ENCODE results near the gene SSR3.

The SSR3 gene

DNA sequence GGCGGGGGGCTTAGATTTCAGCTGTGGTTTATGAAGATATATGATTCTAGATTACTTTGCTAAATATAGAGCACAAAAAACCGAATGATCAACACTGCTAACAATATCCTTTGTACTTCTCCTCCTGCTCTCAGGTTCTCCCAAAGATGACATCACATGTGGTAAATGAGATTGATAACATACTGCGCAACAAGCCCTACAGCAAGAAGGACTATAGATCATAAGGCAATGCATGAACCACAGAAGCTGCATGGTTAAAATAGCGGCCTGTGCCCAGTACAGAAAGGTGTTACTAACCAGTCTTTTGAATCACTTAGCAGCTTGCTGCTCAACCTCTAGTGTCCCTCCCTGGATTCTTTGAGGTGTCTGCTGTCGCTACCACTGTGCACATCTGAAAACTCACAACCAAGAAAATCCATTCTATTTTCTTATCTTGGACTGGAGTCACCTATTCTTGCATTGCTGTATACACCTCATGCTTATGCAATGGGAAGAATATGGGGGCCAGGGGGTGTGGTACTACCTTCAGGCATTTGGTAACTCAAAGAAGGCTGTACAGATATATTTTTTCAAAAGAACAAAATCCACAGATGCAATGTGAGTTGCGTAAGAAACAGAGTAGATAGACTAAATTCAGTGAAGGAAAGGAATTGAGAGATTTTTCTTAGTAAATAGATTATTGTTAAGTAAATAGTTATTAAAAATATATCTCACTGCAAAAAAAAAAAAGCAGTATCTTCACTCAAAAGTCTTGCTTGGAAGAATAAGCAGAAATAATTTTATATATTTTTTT is 18.2 kb downstream of the SSR3 start:
- no peak for DNase-seq (ENCODE audit: low spot score)

DNA sequence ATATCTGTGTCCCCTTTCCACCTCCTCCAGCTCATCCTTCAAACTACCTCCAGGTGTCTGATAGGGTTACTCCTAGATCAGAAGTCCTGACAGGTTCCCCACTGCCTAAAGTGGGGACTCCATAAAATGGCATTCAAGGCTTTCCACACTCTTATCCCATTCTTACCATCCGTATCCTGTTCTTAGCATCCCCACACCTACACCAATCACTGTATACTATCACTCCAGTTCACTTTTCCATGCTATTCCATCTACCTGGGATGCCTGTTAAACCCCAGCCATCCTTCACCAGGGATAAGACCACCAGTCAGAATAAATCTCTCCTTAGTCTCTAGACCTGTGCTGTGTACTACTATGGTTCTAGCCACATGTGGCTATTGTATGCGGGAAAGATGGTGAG is 19.1 kb downstream of the SSR3 start:
- DNase-seq (ENCODE audit: low spot score), result no peak

DNA sequence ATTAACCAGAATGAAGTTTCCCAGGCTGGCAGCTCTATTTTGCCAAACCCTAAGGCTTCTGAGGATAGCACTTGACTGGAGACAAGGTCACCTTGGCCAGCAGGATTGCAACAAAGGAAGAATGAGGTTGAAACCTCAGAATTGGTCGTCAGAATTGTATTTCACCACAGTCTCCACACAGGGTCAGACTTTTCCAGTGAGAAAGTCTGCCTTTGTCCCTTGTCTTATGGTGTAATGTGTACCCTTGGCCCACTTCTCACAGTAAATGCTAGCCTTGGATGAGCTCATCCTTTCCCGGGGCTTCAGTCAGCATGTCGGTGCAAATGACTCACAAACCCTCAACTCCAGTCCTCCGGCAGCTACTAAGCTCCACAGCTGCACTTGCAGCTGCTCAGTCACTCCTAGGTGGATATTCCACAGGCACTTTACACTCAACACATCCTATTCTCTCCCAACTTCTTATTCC is 19.7 kb downstream of the SSR3 start:
- peak; percentile 85 for DNase-seq (ENCODE audit: low spot score)

DNA sequence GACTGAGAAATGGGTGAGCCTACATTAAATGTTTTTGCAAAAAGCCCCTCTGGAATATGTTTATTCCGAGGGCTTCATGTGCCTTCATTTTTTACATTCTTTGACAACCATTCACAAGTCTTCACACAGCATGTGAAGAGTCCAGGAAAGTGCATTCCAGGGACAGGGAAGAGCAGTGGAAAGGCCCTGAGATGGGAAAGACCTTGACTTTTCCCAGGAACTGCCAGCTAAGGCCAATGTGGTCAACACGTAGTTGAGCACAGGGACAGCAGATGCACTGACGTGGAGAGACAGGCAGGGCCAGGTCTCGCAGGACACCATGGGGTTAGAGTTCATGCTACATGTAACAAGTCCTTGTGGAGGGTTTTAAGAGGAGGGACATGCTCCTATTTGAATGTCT is 21.7 kb downstream of the SSR3 start:
- no peak for DNase-seq (ENCODE audit: low spot score)

DNA sequence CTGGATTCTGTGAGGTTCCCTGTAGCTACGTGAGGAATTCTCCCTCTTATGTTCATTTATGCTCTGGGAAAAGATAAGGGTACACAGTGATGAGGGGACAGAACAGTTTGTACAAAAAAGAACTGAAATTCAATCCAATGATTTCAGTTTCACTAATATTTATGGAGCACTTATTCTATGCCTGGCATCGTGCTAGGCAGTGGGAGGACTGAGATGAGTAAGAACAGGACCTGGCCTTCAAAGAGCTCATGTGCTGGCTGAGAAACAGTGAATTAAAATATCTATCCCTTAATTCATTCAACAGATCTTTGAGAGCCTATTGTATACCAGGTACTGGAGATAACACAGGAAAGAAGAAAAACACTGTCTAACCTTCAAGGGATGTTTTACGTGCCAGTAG is 22.2 kb downstream of the SSR3 start:
- DNase-seq (ENCODE audit: low spot score), result no peak

DNA sequence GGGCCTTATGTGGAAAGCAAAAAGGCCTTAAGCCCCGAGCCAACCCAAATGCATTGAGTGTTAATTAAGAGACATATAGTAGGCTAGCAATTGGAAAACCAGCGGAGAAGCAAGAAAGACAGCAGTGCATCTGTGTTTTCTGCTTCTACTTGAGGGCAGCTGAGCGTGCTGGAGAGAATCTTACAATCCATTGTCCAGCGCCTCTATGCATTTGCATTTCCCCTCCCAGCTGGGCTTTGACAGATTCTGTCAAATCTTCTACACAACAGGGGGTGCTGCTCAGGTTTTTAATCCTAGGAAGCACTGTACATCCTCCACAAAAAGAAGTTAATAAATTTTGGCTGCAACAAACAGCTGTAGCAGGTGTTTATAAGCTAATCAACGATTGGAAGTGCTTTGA is 23.9 kb downstream of the SSR3 start:
- DNase-seq (ENCODE audit: low spot score), result no peak

DNA sequence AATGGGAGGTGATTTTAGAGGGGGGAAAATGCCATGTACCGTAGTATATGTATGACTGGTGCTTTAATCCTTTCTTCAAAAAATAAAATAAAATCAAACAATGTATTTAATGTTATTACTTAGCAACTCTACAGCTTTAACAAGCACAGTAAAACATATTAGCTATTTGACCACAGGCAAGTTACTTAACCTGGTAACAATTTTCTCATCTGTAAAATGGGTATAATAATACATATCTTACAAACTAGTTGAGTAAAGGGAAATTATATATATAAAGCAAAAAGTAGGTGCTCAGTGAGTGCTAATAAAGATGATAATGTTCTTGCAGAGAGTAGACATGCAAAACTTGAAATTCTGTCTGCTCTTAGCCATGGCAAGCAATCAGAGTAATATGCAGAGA is 27.9 kb downstream of the SSR3 start:
- no peak for DNase-seq (ENCODE audit: low spot score)

DNA sequence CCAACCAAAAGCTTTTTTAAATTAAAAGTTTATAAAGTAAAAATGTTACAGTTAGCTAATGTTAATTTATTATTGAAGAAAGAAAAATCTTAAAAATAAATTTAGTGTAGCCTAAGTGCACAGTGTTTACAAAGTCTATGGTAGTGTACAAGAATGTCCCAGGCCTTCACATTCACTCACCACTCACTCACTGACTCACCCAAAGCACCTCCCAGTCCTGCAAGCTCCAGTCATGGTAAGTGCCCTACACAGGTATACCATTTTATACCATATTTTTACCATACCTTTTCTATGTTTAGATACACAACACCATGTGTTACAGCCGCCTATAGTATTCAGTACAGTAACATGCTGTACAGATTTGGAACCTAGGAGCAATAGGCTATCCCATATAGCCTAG is 29.1 kb downstream of the SSR3 start:
- no peak for DNase-seq (ENCODE audit: low spot score)

DNA sequence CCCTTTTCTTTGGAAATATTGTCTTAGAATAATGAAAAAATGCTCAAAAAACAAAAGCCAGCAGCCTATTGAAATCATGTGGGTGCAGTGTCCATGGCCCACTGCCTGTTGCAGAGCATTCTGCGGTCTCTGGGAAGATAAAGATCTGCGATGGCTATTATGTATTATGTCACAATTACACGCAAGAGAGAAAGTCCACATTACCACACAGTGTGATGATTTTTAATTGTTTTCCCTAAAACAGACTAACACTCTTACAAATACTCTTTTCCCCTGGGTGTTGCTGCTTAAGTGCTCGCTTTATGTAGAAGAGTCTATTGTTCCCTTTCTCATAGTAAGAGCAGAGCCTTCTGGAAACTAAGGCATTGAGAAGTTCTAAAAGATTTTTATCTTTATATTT is 32.2 kb downstream of the SSR3 start:
- DNase-seq (ENCODE audit: low spot score), result no peak

DNA sequence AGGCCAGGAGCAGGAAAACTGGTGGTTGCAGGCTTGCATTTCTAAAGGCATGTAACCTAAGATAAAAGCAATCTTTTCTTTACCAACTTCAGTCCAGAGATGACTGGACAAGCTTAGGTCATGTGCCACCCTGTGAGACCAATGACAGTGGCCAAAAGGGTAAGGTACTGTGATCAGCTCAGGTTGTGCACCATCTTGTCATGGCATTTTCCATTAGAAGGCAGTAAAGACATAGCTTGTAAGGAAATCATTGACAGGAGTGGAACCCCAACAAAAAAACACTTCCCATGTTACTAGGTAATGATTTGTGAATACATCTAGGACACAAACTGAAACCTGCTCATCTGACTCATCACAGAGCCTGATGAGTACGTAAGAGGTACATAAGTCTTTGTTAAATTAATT is 35.2 kb downstream of the SSR3 start:
- DNase-seq (ENCODE audit: low spot score), result no peak

DNA sequence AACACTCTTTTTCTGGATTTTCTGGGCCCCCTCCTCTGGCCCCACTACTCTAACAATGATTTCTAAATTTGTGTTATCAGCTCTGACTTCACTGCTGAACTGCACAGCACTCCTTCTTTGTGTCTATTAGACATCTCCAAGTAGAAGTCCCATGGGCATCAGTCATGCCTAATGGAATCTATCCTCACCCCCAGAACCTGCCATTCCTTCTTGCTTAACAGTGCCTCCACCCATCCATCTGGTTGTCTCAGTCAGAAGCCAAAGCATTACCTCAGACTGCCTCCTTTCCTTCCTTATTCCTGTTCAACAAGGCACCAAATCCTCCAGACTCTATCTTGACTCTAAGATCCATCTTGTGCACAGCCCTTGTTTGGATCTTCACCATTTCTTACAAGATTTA is 36.2 kb downstream of the SSR3 start:
- DNase-seq (ENCODE audit: low spot score), result no peak

DNA sequence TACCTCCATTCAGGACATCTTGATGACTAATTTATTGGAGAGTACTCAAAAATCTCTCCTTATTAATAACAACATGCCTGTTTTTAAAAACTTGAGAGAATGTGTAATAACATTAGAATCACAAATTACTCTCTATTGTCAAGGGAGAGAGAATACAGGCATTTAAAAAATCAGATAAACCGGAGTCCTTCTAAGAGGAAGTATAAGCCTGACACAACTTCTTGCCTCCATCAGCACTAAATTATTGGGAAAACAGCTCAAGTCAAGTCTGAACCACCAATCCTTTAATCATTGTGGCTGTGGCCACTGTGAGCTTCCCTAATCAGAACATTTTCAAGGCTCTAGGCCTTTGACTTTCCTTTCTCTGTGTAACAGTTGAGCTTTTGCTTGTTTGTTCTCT is 38.0 kb downstream of the SSR3 start:
- no peak for DNase-seq (ENCODE audit: low spot score)

DNA sequence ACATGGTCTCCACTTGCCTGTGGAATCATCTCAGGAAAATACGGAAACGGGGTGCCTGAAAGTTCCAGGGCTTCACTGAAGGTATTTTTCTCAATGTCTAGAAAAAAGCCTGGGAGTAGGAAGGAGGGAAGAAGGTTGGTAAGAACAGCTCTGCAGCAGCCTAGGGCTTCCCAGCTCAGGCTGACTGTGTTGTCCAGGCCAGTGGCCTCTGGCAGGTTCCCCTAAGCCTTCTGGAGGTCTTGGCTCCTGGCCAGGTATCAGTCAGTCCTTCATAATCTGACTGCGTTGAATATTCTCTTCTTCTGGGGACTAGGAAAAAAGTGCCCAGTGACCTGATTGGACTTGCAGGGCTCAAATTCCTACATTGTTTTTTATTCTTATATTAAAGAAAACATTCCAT is 38.6 kb downstream of the SSR3 start:
- no peak for DNase-seq (ENCODE audit: low spot score)

DNA sequence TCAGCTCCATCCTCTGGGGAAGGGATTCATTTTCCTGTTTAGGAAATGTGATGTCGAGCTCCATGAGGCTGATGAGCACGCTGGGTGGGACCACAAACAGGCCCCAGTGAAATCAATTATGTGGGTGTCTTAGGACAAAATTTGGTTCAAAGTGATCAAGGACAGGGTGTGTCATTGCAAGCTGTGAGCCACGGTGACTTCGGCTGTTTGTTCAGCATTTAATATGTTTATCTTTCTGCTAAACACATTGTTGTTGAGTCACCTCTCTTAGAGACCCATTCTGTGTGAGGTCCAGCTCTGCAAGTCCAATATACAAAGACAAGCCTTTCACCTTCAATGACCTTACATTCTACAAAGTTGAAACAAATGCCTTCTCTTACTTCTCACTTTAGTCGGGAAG is 41.3 kb downstream of the SSR3 start:
- DNase-seq (ENCODE audit: low spot score), result no peak

DNA sequence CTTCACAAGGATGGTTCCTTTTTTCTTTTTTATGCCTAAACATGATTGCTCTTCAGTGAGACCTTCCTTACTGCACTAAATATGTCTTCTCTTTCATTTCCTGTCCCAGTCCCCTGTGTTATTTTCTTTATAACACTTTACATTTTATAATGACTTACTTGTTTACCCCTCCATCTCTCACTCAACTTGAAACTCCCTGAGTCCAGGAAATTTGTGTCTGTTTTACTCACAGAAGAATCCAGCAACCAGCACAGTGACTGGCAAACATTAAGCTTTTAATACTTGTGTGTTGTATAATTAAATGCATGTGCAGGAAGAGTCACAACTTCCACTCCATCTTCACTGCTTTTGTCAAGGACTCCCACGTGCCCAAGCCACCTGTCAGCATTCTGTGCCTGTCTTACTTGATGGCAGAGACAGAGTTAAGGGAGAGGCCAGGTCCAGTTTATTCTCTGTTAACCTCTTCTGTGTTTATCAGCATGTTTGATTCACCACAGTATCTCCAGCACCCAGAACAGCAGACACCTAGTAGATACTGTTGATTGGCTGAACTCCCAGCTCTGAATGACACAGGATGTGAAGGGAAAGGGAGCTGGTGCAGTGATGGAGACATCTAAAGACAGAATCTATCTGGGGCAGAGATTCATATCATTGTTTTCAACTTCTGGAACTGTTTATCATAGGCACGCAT is 42.8 kb downstream of the SSR3 start:
- DNase-seq (ENCODE audit: low spot score), result no peak

DNA sequence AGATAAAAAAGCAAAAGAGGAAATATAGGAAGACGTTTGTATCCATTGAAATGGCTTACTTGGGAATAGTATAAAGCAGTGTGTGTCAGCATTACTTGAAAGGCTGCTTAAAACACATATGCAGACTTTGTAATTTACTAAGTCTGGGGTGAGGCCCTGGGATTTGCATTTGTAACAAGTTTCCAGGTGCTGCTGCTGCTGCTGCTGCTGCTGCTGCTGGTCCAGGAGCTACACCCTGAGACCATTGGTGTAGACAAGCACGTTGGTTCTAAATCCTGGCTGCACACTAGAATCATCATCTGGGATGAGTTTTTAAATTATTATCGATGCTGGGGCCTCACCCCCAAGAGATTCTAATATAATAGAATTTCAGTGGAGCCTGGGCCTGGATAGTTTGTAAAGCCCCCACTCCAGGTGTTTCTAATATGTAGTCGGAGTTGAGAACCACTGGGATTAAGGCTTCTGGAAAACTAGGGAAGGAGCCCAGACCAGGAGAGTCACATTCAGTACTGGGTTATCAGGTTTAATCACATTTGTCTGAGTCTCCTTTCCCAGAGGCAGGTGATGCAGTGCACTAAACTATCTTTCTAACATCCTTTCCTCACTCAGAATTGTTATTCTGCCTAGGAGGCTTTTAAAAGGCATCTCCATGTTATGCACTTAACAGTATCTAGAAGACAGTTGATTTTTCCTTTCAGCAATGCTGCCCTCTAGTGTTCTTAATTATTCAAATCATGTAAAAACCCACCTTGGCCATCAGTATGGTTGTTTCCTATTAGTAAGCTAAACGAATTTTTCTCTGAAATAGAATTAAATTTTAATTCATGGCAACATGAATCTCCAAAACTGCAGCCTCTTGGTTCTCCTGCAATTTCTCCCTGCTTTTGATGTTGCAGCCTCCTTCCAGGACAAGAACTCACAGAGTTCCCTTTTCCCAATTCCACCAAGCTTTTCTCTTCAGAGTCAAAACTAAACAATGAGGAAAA is 45.4 kb downstream of the SSR3 start:
- peak; percentile 34 for DNase-seq (ENCODE audit: low spot score)

DNA sequence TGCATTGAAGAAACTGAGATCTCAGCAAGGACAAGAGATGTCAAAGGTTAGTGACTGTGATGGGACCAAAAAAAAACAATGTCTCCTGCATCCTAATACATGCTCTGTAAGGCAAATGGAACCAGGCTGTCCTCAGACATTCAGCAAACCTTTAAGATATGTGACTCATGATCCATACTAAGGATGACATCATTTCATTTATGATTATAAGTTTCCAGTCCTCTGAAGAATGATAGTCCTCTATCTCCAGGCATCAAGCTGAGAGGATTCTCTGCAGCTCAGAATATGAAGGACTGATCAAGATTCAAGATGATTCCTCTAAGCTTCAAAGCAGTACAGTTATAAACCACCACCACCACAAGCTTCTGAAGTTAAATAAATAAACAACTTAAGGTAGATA is 47.6 kb downstream of the SSR3 start:
- DNase-seq (ENCODE audit: low spot score), result no peak

DNA sequence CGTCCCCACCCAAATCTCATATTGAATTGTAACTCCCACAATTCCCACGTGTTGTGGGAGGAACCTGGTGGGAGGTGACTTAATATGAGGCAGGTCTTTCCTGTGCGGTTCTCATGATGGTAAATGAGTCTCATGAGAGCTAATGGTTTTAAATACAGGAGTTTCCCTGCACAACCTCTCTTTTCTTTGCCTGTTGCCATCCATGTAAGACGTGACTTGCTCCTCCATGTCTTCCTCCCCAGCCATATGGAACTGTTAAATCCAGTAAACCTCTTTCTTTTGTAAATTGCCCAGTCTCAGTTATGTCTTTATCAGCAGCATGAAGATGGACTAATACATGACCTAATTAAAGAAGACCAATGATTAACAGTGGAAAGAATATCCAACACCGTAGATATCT is 56.6 kb downstream of the SSR3 start:
- DNase-seq (ENCODE audit: low spot score), result no peak

DNA sequence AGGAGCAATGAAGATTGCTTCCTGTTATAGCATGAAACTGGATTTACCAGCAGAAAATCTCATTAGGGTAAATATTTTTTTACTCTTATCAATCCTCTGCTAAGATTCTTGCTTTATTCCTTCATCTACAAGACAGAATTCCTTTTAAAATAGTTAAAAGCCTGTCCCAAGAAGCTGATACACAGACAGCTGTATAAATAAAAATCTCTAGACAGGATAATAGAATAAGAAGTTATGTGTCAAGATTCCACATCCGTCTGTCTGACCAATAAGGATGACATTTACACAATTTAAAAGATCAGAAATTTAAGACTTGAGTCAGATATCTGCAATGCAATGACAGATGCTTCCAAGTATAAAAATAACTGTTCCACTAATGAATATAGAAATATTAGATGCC is 57.6 kb downstream of the SSR3 start:
- no peak for DNase-seq (ENCODE audit: low spot score)

DNA sequence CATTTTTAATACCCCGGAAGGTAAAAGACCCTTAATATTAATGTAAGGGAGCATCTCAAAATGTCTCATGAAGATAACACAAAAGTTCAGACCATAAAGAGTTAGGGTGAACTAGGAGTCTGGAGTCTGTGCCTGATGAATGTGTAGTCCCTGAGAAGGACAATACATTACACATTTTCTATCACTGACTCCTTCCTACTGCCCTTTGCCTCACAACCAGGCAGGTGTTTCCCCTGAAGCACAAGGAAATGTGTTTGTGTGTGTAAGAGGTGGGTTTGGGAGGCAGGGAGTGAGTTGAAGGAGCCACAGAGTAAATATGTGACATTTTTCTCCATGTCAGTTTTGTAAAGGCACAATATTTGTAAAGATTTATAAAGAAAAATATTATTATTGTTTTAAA is 59.1 kb downstream of the SSR3 start:
- DNase-seq (ENCODE audit: low spot score), result no peak

DNA sequence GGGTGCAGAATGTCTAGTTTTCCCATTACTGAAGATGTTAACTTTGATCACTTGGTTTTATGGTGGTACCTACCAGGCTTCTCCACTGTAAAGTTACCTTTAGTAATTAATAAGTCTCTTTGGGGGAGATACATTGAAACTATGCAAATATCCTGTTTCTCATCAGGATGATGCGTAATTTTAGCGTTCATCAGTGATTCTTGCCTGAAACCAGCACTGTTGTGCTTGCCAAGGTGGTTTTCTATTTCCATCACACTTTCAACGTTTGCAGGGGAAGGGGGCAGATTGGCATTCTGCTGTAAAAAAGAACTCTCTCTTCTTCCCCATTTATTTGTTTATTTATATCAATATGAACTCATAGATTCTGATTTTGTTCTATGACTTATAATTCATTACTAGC is 61.0 kb downstream of the SSR3 start:
- DNase-seq (ENCODE audit: low spot score), result no peak

DNA sequence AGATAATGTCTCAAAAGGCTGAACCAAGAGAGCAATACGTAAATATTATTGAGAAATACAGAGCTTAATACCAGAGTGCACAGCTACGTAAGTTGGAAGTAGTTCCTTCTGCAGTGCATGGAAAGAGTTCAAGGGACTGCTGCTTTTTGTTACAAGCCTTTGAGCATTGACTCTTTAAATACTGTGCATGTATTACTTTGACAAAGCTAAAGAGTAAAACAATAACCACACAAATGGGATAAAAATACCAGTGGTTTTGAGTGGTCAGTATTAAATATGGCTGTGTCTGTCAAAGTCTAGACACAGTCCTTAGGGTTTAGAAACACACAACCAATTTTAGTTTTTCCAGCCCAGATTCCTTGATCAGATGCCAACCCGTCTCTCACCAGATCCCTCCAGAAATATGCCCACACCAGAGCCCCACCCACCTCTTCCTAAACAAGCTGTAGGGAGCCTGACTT is 62.1 kb downstream of the SSR3 start:
- DNase-seq (ENCODE audit: low spot score), result no peak

DNA sequence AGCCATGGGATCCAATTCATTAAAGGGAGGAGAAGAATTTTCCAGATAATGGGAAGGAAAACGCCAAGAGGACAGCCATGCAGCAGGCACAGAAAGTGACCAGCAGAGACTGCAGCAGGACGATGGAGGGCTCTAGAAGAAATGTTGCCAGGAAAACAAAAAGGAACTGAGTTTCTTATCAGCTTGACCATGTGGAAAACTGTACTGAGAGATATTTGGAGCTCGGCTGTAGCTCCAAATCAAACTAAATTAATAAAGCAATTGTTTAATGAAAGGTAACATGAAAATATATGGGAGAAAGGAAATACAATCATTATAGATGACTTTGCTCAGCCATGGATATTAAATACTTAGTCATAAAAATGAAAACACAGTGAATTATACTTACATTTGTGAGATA is 63.7 kb downstream of the SSR3 start:
- DNase-seq (ENCODE audit: low spot score), result no peak
